Measurements from ENCODE around the gene HMGXB3.

HMGXB3 gene

GRCh38 chr5:149982505-149982904 is 18.0 kb upstream of the HMGXB3 start:
- no peak for DNase-seq (ENCODE audit: low spot score)

GRCh38 chr5:149988126-149988525 is 12.4 kb upstream of the HMGXB3 start:
- DNase-seq (ENCODE audit: low spot score) = no peak

GRCh38 chr5:149990518-149991376 is 9.8 kb upstream of the HMGXB3 start:
- peak; percentile 75 for DNase-seq (ENCODE audit: low spot score)

- DNase-seq (ENCODE audit: low spot score) = no peak
Observed at GRCh38 chr5:149993471-149993870, 7.1 kb upstream of the HMGXB3 start.

GRCh38 chr5:149995385-149996204 is 4.9 kb upstream of the HMGXB3 start:
- DNase-seq (ENCODE audit: low spot score) = no peak

- DNase-seq (ENCODE audit: low spot score) = no peak
Observed at GRCh38 chr5:149996205-149996890, 4.2 kb upstream of the HMGXB3 start.

GRCh38 chr5:149998281-149998680 is 2.3 kb upstream of the HMGXB3 start:
- DNase-seq (ENCODE audit: low spot score) = no peak

- DNase-seq (ENCODE audit: low spot score) = no peak
Observed at GRCh38 chr5:149999359-149999758, 1.2 kb upstream of the HMGXB3 start.

- DNase-seq (ENCODE audit: low spot score) = no peak
Observed at GRCh38 chr5:149999866-150000255, 678 bp upstream of the HMGXB3 start.

GRCh38 chr5:150000990-150001659 is 586 bp downstream of the HMGXB3 start:
- DNase-seq (ENCODE audit: low spot score) = peak; percentile 25

GRCh38 chr5:150001660-150002486 is 1.3 kb downstream of the HMGXB3 start:
- DNase-seq (ENCODE audit: low spot score) = peak; percentile 82

GRCh38 chr5:150006318-150006717 is 5.8 kb downstream of the HMGXB3 start:
- no peak for DNase-seq (ENCODE audit: low spot score)

GRCh38 chr5:150007050-150007449 is 6.5 kb downstream of the HMGXB3 start:
- no peak for DNase-seq (ENCODE audit: low spot score)

GRCh38 chr5:150009671-150010387 is 9.3 kb downstream of the HMGXB3 start:
- no peak for DNase-seq (ENCODE audit: low spot score)

- DNase-seq (ENCODE audit: low spot score) = no peak
Observed at GRCh38 chr5:150013931-150014330, 13.4 kb downstream of the HMGXB3 start.

- no peak for DNase-seq (ENCODE audit: low spot score)
Observed at GRCh38 chr5:150014456-150014855, 13.9 kb downstream of the HMGXB3 start.

- DNase-seq (ENCODE audit: low spot score) = no peak
Observed at GRCh38 chr5:150015415-150015814, 14.9 kb downstream of the HMGXB3 start.

- no peak for DNase-seq (ENCODE audit: low spot score)
Observed at GRCh38 chr5:150016537-150016936, 16.0 kb downstream of the HMGXB3 start.

- DNase-seq (ENCODE audit: low spot score) = no peak
Observed at GRCh38 chr5:150017226-150018005, 16.9 kb downstream of the HMGXB3 start.

GRCh38 chr5:150020249-150020648 is 19.7 kb downstream of the HMGXB3 start:
- no peak for DNase-seq (ENCODE audit: low spot score)

All from activated CD4-positive, alpha-beta T cell treated with anti-CD3 and anti-CD28 coated beads, Interleukin-2, Interleukin-4, amounts not matched to agents 100 ng/mL and 50 ng/mL, durations not matched to agents 16 hours and 8 hours (primary cell).